Measurements from ENCODE around the gene POF1B.

The POF1B gene

GRCh38 chrX:85243761-85244449 is 135.6 kb downstream of the POF1B start, which contains the start of the genes SATL1 and ZNF711:
TSS of gene SATL1 (minus strand) at chrX:85243779. CDS start at chrX:85108968, 134,811 bp downstream.
TSS of gene ZNF711 (plus strand) at chrX:85243991. CDS start at chrX:85247573, 3,582 bp downstream.
- DNase-seq (peak; percentile 12), ATAC-seq (peak; percentile 55)

GRCh38 chrX:85243155-85243554 is 136.3 kb downstream of the POF1B start:
- DNase-seq (no peak), ATAC-seq (no peak)

Measured in stimulated activated naive CD8-positive, alpha-beta T cell treated with anti-CD3 and anti-CD28 coated beads, Interleukin-15, Interleukin-2, amounts not matched to agents 100 U/mL and 50 U/mL, for 24 hours (primary cell).